Measurements from ENCODE around the gene PSG11. TPM values are rescaled to one million over a fixed set of nuclear protein-coding genes. Genes with fewer than 3 reads are reported as not detected.
"Not testable (repeated sequence)": the region's sequence is repeated elsewhere in the genome, so short reads cannot be mapped to it uniquely, and the experiment has no call there.

Gene PSG11
- polyA plus RNA-seq, 3 donors = not detected

DNA sequence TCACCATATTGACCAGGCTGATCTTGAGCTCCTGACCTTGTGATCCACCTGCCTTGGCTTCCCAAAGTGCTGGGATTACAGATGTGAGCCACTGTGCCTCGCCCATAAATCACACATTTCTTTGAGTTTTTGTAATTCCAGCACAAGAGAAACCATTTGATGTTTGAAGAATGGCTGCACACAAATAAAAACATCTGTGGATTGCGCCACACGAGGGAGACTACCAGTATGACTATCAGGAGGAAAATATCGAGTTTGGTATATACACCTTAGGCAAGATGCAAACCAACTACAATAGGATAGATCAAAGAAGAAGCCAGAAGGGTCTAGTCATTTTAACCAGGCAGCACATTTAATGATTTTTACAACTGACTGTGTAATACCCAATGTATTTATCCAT lies 20.4 kb downstream of the PSG11 start:
- H3K36me3 Mint-ChIP-seq; H3K27me3 ChIP-seq (ENCODE audit: control insufficient read depth in 2 of 2, insufficient read depth in 2 of 2, low read length in 2 of 2); DNase-seq; H3K9me3 ChIP-seq (replicated peaks in 1 of 2; ENCODE audit: control insufficient read depth in 1 of 2, insufficient read depth in 1 of 2, low read length in 2 of 2); H3K9ac ChIP-seq (ENCODE audit: insufficient read depth, low read length, poor library complexity, severe bottlenecking); intact Hi-C loops (cut with micrococcal nuclease); H2AFZ ChIP-seq (ENCODE audit: insufficient read depth, low read depth, low read length, poor library complexity, severe bottlenecking); H3K9me3 Mint-ChIP-seq; H3K4me3 Mint-ChIP-seq; H3K27ac ChIP-seq (ENCODE audit: low read depth in 1 of 2, low read length in 2 of 2); H3K4me2 ChIP-seq (replicated peaks; ENCODE audit: extremely low read depth, low read length, poor library complexity, severe bottlenecking); H3K79me2 ChIP-seq (ENCODE audit: insufficient read depth, low read length); H3K27me3 Mint-ChIP-seq (ENCODE audit: low read depth in 3 of 3); H3K36me3 ChIP-seq (replicated peaks in 1 of 2; ENCODE audit: control insufficient read depth in 1 of 2, insufficient read depth in 2 of 2, low read length in 2 of 2); H4K20me1 ChIP-seq (ENCODE audit: insufficient read depth, low read length); H3K4me1 ChIP-seq (ENCODE audit: control insufficient read depth in 1 of 2, insufficient read depth in 2 of 2, low read length in 2 of 2); H3K4me1 Mint-ChIP-seq; H3K4me3 ChIP-seq (replicated peaks in 1 of 3; ENCODE audit: low read depth in 2 of 3, low read length in 3 of 3); H3K27ac Mint-ChIP-seq: not testable (repeated sequence)
- WGBS (ENCODE audit: insufficient coverage) = 80% methylated on average over 1 of the region's 4 CpGs

DNA sequence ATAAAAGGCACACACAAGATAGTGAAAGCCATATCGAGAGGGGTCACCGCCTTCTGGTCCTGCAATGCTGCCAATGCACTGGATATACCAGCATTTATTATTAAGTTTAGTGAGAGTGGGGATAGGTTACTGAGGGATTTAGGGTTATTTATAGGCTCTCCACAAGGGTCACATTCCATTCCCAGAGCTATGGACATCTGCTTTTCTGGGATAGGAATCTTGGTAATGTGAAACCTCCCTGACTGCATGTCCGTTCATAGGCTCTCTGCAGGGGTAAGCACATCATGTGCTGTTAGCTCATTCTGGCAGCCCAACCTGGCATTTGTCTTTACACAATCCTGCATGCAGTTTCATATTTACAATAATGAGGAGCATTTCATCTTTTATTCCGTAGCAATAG lies 21.4 kb downstream of the PSG11 start:
- H3K4me1 ChIP-seq (ENCODE audit: control insufficient read depth in 1 of 2, insufficient read depth in 2 of 2, low read length in 2 of 2); H3K36me3 ChIP-seq (replicated peaks in 1 of 2; ENCODE audit: control insufficient read depth in 1 of 2, insufficient read depth in 2 of 2, low read length in 2 of 2); H3K27me3 Mint-ChIP-seq (ENCODE audit: low read depth in 3 of 3); H3K27ac ChIP-seq (ENCODE audit: low read depth in 1 of 2, low read length in 2 of 2); H3K4me2 ChIP-seq (replicated peaks; ENCODE audit: extremely low read depth, low read length, poor library complexity, severe bottlenecking); H3K36me3 Mint-ChIP-seq; intact Hi-C loops (cut with micrococcal nuclease); H3K4me1 Mint-ChIP-seq; H3K27me3 ChIP-seq (ENCODE audit: control insufficient read depth in 2 of 2, insufficient read depth in 2 of 2, low read length in 2 of 2); H3K79me2 ChIP-seq (ENCODE audit: insufficient read depth, low read length); H4K20me1 ChIP-seq (ENCODE audit: insufficient read depth, low read length); H3K4me3 Mint-ChIP-seq; H3K27ac Mint-ChIP-seq; H2AFZ ChIP-seq (ENCODE audit: insufficient read depth, low read depth, low read length, poor library complexity, severe bottlenecking); DNase-seq; H3K9me3 Mint-ChIP-seq; H3K4me3 ChIP-seq (replicated peaks in 1 of 3; ENCODE audit: low read depth in 2 of 3, low read length in 3 of 3); H3K9ac ChIP-seq (ENCODE audit: insufficient read depth, low read length, poor library complexity, severe bottlenecking); H3K9me3 ChIP-seq (replicated peaks in 1 of 2; ENCODE audit: control insufficient read depth in 1 of 2, insufficient read depth in 1 of 2, low read length in 2 of 2): not testable (repeated sequence)
- 100% methylated on average over 1 of the region's 4 CpGs for WGBS (ENCODE audit: insufficient coverage)

GRCh38 chr19:43003634-43004033 lies 22.6 kb downstream of the PSG11 start:
- H3K9me3 Mint-ChIP-seq; H3K9me3 ChIP-seq (replicated peaks in 1 of 2; ENCODE audit: control insufficient read depth in 1 of 2, insufficient read depth in 1 of 2, low read length in 2 of 2); H3K27me3 Mint-ChIP-seq (ENCODE audit: low read depth in 3 of 3); H3K27ac ChIP-seq (ENCODE audit: low read depth in 1 of 2, low read length in 2 of 2); intact Hi-C loops (cut with micrococcal nuclease); H3K4me1 Mint-ChIP-seq; H4K20me1 ChIP-seq (ENCODE audit: insufficient read depth, low read length); H3K4me2 ChIP-seq (replicated peaks; ENCODE audit: extremely low read depth, low read length, poor library complexity, severe bottlenecking); H3K4me3 ChIP-seq (replicated peaks in 1 of 3; ENCODE audit: low read depth in 2 of 3, low read length in 3 of 3); H3K27me3 ChIP-seq (ENCODE audit: control insufficient read depth in 2 of 2, insufficient read depth in 2 of 2, low read length in 2 of 2); H3K4me1 ChIP-seq (ENCODE audit: control insufficient read depth in 1 of 2, insufficient read depth in 2 of 2, low read length in 2 of 2); H3K27ac Mint-ChIP-seq; H3K36me3 ChIP-seq (replicated peaks in 1 of 2; ENCODE audit: control insufficient read depth in 1 of 2, insufficient read depth in 2 of 2, low read length in 2 of 2); H2AFZ ChIP-seq (ENCODE audit: insufficient read depth, low read depth, low read length, poor library complexity, severe bottlenecking); H3K4me3 Mint-ChIP-seq; H3K9ac ChIP-seq (ENCODE audit: insufficient read depth, low read length, poor library complexity, severe bottlenecking); DNase-seq; H3K36me3 Mint-ChIP-seq; H3K79me2 ChIP-seq (ENCODE audit: insufficient read depth, low read length): not testable (repeated sequence)
- WGBS (ENCODE audit: insufficient coverage) = no CpG with 5 or more reads among the region's 1 CpG

DNA sequence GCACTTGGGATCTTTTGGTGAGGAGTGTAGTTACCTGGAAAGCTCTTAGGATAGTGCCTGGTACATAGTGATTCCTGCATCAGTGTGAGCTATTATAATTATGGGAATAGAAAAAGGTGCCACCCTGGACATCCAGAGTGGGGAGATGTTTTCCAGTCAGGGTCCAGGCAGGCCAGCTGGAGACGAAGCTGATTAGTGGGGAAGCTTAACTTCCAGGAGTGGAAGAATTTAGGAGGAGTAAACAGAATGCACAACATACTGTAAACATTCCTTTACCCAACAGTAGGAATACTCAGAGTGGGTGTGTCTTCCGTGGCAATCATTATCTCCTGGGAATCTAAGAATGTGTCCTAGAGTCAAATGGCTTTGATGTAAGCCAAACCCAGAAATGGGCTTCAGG lies 23.3 kb downstream of the PSG11 start:
- H3K27me3 Mint-ChIP-seq (ENCODE audit: low read depth in 3 of 3); H3K4me2 ChIP-seq (replicated peaks; ENCODE audit: extremely low read depth, low read length, poor library complexity, severe bottlenecking); H3K36me3 ChIP-seq (replicated peaks in 1 of 2; ENCODE audit: control insufficient read depth in 1 of 2, insufficient read depth in 2 of 2, low read length in 2 of 2); H3K9ac ChIP-seq (ENCODE audit: insufficient read depth, low read length, poor library complexity, severe bottlenecking); H3K9me3 Mint-ChIP-seq; H3K9me3 ChIP-seq (replicated peaks in 1 of 2; ENCODE audit: control insufficient read depth in 1 of 2, insufficient read depth in 1 of 2, low read length in 2 of 2); H3K4me3 Mint-ChIP-seq; H3K79me2 ChIP-seq (ENCODE audit: insufficient read depth, low read length); H4K20me1 ChIP-seq (ENCODE audit: insufficient read depth, low read length); DNase-seq; H3K4me1 Mint-ChIP-seq; H2AFZ ChIP-seq (ENCODE audit: insufficient read depth, low read depth, low read length, poor library complexity, severe bottlenecking); H3K27me3 ChIP-seq (ENCODE audit: control insufficient read depth in 2 of 2, insufficient read depth in 2 of 2, low read length in 2 of 2); H3K4me3 ChIP-seq (replicated peaks in 1 of 3; ENCODE audit: low read depth in 2 of 3, low read length in 3 of 3); H3K4me1 ChIP-seq (ENCODE audit: control insufficient read depth in 1 of 2, insufficient read depth in 2 of 2, low read length in 2 of 2); H3K27ac Mint-ChIP-seq; intact Hi-C loops (cut with micrococcal nuclease); H3K36me3 Mint-ChIP-seq; H3K27ac ChIP-seq (ENCODE audit: low read depth in 1 of 2, low read length in 2 of 2): not testable (repeated sequence)
- WGBS (ENCODE audit: insufficient coverage) = no CpG with 5 or more reads among the region's 2 CpGs

Data from CD14-positive monocyte (primary cell).